Esophagus muscularis mucosa (tissue), 4 donors: Measurements from ENCODE around the gene LPCAT1.

Experiments
- EP300 ChIP-seq: sonication (generic); formaldehyde crosslinking; IDR thresholded peaks from one replicate; pipeline ENCODE4 v1.6.1; 2017; ENCODE audit warnings: antibody characterized with exemption
- POLR2A ChIP-seq: fragments of 450-650 bp; IDR thresholded peaks from one replicate; pipeline ENCODE4 v1.6.1; 2017; ENCODE audit warnings: antibody characterized with exemption, moderate library complexity, mild to moderate bottlenecking, low read depth
- TF ChIP-seq, protein P1 (sequence below), 3 experiments: fragments of 200-600 bp in 2 of 3; fragments of 450-650 bp in 1 of 3; sonication (generic) in 2 of 3; IDR thresholded peaks; one replicate each; pipeline ENCODE4 v1.5.1; 2017 to 2019; ENCODE audit warnings: antibody characterized with exemption in 3 of 3, mild to moderate bottlenecking in 2 of 3, moderate library complexity in 1 of 3

DNA sequence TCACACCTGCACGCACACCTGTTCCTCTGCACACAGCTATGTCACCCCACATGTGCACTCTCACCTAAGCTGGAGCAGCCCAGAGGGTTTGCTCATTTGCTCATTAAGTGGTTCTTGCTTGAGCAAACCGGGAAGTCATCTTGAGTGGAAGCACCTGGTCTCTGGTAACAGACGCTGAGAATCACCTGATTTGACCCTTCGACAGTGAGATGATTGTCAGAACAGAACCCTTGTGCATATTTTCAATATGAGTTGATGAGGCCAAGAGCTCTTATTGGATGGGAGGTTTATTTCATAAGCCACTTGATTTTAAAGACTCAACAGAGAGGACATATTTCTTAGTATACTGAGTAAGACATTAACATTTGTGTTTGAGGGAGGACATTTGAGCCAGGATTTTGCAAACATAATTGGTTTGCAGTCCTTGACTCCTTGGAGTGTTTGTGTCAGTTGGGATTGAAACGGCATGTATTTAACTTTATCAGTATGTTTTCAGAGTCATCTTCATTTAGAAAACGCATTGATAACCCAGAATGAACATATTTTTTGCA is 22.1 kb upstream of the LPCAT1 start:
- no peak for TF ChIP-seq EP300
- TF ChIP-seq, protein P1, sequence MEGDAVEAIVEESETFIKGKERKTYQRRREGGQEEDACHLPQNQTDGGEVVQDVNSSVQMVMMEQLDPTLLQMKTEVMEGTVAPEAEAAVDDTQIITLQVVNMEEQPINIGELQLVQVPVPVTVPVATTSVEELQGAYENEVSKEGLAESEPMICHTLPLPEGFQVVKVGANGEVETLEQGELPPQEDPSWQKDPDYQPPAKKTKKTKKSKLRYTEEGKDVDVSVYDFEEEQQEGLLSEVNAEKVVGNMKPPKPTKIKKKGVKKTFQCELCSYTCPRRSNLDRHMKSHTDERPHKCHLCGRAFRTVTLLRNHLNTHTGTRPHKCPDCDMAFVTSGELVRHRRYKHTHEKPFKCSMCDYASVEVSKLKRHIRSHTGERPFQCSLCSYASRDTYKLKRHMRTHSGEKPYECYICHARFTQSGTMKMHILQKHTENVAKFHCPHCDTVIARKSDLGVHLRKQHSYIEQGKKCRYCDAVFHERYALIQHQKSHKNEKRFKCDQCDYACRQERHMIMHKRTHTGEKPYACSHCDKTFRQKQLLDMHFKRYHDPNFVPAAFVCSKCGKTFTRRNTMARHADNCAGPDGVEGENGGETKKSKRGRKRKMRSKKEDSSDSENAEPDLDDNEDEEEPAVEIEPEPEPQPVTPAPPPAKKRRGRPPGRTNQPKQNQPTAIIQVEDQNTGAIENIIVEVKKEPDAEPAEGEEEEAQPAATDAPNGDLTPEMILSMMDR (IDR thresholded peaks at IDR 0.05): no peak
- TF ChIP-seq POLR2A: no peak
